HEK293 (cell line): ENCODE data around the gene GAMT.

Experiments
- HOXA7 ChIP-seq: sonication (generic); formaldehyde crosslinking; IDR thresholded peaks from 2 replicates; pipeline ENCODE4 v1.8.1; 2022; ENCODE audit warnings: missing genetic modification reagents, borderline replicate concordance
- HOXC10 ChIP-seq: sonication (generic); formaldehyde crosslinking; IDR thresholded peaks from 2 replicates; pipeline ENCODE4 v1.8.1; 2023; ENCODE audit warnings: mild to moderate bottlenecking, missing genetic modification reagents
- HOXD13 ChIP-seq: sonication (generic); formaldehyde crosslinking; IDR thresholded peaks from 2 replicates; pipeline ENCODE4 v1.8.0; 2022; ENCODE audit warnings: missing genetic modification reagents, borderline replicate concordance
- KLF10 ChIP-seq: fragments of 450-650 bp; IDR thresholded peaks from 2 replicates; pipeline ENCODE4 v1.5.1; 2018; ENCODE audit warnings: missing biosample characterization, mild to moderate bottlenecking, missing genetic modification characterization
- KLF7 ChIP-seq: fragments of 450-650 bp; formaldehyde crosslinking; IDR thresholded peaks from 2 replicates; pipeline ENCODE4 v1.5.1; 2016; ENCODE audit warnings: missing biosample characterization, missing genetic modification characterization, borderline replicate concordance
- OVOL3 ChIP-seq: fragments of 450-650 bp; formaldehyde crosslinking; IDR thresholded peaks from 2 replicates; pipeline ENCODE4 v1.5.1; 2016; ENCODE audit warnings: missing biosample characterization, missing genetic modification characterization
- SP7 ChIP-seq: fragments of 450-650 bp; formaldehyde crosslinking; IDR thresholded peaks from 2 replicates; pipeline ENCODE4 v1.5.1; 2016; ENCODE audit warnings: missing biosample characterization, missing genetic modification characterization
- TSHZ1 ChIP-seq: fragments of 450-650 bp; formaldehyde crosslinking; IDR thresholded peaks from 2 replicates; pipeline ENCODE4 v1.5.1; 2016; ENCODE audit warnings: missing biosample characterization, missing genetic modification characterization, borderline replicate concordance
- ZBTB26 ChIP-seq: fragments of 450-650 bp; formaldehyde crosslinking; optimal IDR thresholded peaks from 2 replicates; pipeline ENCODE3; 2016; ENCODE audit warnings: missing biosample characterization, mild to moderate bottlenecking, missing genetic modification characterization
- ZBTB7A ChIP-seq: fragments of 450-650 bp; formaldehyde crosslinking; IDR thresholded peaks from 2 replicates; pipeline ENCODE4 v1.5.1; 2016; ENCODE audit warnings: low read depth, missing biosample characterization, missing genetic modification characterization
- ZNF148 ChIP-seq: fragments of 450-650 bp; formaldehyde crosslinking; IDR thresholded peaks from 2 replicates; pipeline ENCODE4 v1.5.0; 2017; ENCODE audit warnings: missing biosample characterization, missing genetic modification characterization, borderline replicate concordance
- ZNF16 ChIP-seq: fragments of 450-650 bp; formaldehyde crosslinking; IDR thresholded peaks from 2 replicates; pipeline ENCODE4 v1.5.1; 2016; ENCODE audit warnings: low read depth, missing biosample characterization, missing genetic modification characterization
- ZNF48 ChIP-seq: fragments of 450-650 bp; formaldehyde crosslinking; IDR thresholded peaks from 2 replicates; pipeline ENCODE4 v1.5.1; 2016; ENCODE audit warnings: missing biosample characterization, missing genetic modification characterization
- ZNF544 ChIP-seq: fragments of 450-650 bp; formaldehyde crosslinking; IDR thresholded peaks from 2 replicates; pipeline ENCODE4 v1.5.0; 2017; ENCODE audit warnings: missing biosample characterization, missing genetic modification characterization
- ZNF645 ChIP-seq: fragments of 450-650 bp; formaldehyde crosslinking; IDR thresholded peaks from 2 replicates; pipeline ENCODE4; 2016; ENCODE audit warnings: missing biosample characterization, missing genetic modification characterization
- ZNF677 ChIP-seq: fragments of 450-650 bp; IDR thresholded peaks from 2 replicates; pipeline ENCODE4 v1.5.0; 2018; ENCODE audit warnings: missing biosample characterization, mild to moderate bottlenecking, missing genetic modification characterization, moderate library complexity
- ZNF692 ChIP-seq: fragments of 450-650 bp; formaldehyde crosslinking; IDR thresholded peaks from 2 replicates; pipeline ENCODE4 v1.5.1; 2016; ENCODE audit warnings: missing biosample characterization, missing genetic modification characterization
- ZNF747 ChIP-seq: fragments of 450-650 bp; formaldehyde crosslinking; IDR thresholded peaks from 2 replicates; pipeline ENCODE4 v1.5.1; 2016; ENCODE audit warnings: missing biosample characterization, missing genetic modification characterization
- ZNF830 ChIP-seq: fragments of 450-650 bp; IDR thresholded peaks from 2 replicates; pipeline ENCODE4 v1.5.0; 2018; ENCODE audit warnings: missing biosample characterization, missing genetic modification characterization, low read depth, mild to moderate bottlenecking, moderate library complexity
- TF ChIP-seq, protein P1 (sequence below): fragments of 450-650 bp; formaldehyde crosslinking; IDR thresholded peaks from 2 replicates; pipeline ENCODE4 v1.5.1; 2017; ENCODE audit warnings: missing biosample characterization, missing genetic modification characterization
- TF ChIP-seq, protein P2 (sequence below): fragments of 450-650 bp; formaldehyde crosslinking; IDR thresholded peaks from 2 replicates; pipeline ENCODE4 v1.5.1; 2016; ENCODE audit warnings: missing biosample characterization, missing genetic modification characterization

The GAMT gene

DNA sequence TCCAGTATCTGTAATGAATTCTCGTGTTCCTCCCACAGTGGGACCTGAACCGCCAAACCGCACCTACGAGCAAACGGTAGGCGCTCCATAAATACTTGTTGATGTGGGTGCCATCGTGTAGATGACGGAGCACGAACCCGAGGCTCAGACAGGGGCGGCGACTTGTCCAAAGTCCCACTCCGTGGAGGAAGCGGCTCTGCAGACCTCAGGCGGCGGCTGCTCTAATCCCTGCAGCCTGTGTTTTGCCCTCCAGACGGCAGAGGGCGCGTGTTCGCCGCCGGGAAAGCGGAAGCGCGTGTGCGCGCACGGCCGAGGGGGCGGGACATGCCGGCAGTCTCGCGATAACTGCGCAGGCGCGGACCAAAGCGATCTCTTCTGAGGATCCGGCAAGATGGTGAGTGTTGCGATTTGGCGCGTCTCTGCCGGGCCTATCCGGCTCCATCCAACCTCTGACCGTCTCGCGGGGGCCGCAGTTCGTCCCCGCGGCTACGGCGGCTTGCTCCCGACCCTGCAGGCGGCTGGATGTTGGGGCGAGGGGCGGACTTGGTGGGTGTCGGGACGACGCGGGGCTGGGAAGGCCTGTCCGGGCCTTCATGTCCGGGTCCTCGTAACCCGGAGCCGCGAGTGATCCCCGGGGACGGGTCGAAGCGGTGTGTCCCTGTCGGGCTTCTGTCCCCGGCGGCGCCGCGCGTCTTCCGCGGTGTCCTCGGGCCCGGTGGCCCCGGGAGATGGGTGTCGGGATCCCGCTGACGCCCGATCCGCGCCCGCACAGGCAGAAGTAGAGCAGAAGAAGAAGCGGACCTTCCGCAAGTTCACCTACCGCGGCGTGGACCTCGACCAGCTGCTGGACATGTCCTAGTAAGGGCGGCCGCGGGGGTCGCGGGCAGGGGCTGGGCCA is 36.9 kb upstream of the GAMT start, which contains the start of gene RPS15 (continued):
- no peak for TF ChIP-seq HOXA7 (CRISPR knock-in tag)
- peak; percentile 93 for TF ChIP-seq SP7 (tag by site-specific recombination)
- no peak for TF ChIP-seq ZNF48
- no peak; the same call in 1 of the 2 replicates for TF ChIP-seq OVOL3 (tag by site-specific recombination)
- peak; percentile 56; the same call in 1 of the 2 replicates for TF ChIP-seq TSHZ1 (tag by site-specific recombination)
- TF ChIP-seq, protein P1, sequence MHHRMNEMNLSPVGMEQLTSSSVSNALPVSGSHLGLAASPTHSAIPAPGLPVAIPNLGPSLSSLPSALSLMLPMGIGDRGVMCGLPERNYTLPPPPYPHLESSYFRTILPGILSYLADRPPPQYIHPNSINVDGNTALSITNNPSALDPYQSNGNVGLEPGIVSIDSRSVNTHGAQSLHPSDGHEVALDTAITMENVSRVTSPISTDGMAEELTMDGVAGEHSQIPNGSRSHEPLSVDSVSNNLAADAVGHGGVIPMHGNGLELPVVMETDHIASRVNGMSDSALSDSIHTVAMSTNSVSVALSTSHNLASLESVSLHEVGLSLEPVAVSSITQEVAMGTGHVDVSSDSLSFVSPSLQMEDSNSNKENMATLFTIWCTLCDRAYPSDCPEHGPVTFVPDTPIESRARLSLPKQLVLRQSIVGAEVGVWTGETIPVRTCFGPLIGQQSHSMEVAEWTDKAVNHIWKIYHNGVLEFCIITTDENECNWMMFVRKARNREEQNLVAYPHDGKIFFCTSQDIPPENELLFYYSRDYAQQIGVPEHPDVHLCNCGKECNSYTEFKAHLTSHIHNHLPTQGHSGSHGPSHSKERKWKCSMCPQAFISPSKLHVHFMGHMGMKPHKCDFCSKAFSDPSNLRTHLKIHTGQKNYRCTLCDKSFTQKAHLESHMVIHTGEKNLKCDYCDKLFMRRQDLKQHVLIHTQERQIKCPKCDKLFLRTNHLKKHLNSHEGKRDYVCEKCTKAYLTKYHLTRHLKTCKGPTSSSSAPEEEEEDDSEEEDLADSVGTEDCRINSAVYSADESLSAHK (tag by site-specific recombination) = peak; percentile 57
- TF ChIP-seq ZNF747 (tag by site-specific recombination) = no peak
- no peak for TF ChIP-seq HOXD13 (CRISPR knock-in tag)
- TF ChIP-seq ZNF677 (tag by site-specific recombination) = no peak
- no peak for TF ChIP-seq ZNF544 (tag by site-specific recombination)
- peak; percentile 87; the same call in 1 of the 2 replicates for TF ChIP-seq ZNF645 (tag by site-specific recombination)
- peak; percentile 97 for TF ChIP-seq ZBTB7A (tag by site-specific recombination)
- TF ChIP-seq, protein P2, sequence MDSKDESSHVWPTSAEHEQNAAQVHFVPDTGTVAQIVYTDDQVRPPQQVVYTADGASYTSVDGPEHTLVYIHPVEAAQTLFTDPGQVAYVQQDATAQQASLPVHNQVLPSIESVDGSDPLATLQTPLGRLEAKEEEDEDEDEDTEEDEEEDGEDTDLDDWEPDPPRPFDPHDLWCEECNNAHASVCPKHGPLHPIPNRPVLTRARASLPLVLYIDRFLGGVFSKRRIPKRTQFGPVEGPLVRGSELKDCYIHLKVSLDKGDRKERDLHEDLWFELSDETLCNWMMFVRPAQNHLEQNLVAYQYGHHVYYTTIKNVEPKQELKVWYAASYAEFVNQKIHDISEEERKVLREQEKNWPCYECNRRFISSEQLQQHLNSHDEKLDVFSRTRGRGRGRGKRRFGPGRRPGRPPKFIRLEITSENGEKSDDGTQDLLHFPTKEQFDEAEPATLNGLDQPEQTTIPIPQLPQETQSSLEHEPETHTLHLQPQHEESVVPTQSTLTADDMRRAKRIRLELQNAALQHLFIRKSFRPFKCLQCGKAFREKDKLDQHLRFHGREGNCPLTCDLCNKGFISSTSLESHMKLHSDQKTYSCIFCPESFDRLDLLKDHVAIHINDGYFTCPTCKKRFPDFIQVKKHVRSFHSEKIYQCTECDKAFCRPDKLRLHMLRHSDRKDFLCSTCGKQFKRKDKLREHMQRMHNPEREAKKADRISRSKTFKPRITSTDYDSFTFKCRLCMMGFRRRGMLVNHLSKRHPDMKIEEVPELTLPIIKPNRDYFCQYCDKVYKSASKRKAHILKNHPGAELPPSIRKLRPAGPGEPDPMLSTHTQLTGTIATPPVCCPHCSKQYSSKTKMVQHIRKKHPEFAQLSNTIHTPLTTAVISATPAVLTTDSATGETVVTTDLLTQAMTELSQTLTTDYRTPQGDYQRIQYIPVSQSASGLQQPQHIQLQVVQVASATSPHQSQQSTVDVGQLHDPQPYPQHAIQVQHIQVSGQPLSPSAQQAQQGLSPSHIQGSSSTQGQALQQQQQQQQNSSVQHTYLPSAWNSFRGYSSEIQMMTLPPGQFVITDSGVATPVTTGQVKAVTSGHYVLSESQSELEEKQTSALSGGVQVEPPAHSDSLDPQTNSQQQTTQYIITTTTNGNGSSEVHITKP (tag by site-specific recombination) = peak; percentile 66
- TF ChIP-seq HOXC10 (CRISPR knock-in tag) = no peak
- no peak; the same call in 1 of the 2 replicates for TF ChIP-seq KLF7
- peak; percentile 81; the same call in 1 of the 2 replicates for TF ChIP-seq KLF10 (tag by site-specific recombination)
- TF ChIP-seq ZNF148 (tag by site-specific recombination) = no peak
- TF ChIP-seq ZNF830 (tag by site-specific recombination) = no peak
- TF ChIP-seq ZNF692 (tag by site-specific recombination) = peak; percentile 78
- peak; percentile 98 for TF ChIP-seq ZBTB26 (tag by site-specific recombination)
- TF ChIP-seq ZNF16 (tag by site-specific recombination) = 0 out of 2 replicates have a peak, but pooled peaks have one; percentile 16
